Measurements from ENCODE around the gene NFKBIE.

- peak; percentile 71 to 83 (median 75) for TF ChIP-seq CTCF (IDR thresholded peaks at IDR 0.05)
- no peak for TF ChIP-seq POLR2A (IDR thresholded peaks at IDR 0.05)
- no peak for TF ChIP-seq POLR2AphosphoS5 (IDR thresholded peaks at IDR 0.05)
Observed at GRCh38 chr6:44268095-44268628, 2.8 kb upstream of the NFKBIE start.
